NCI-H82 (cell line): ENCODE data around the gene EHBP1L1.

Experiments used
- DNase-seq: peaks from one replicate; lab custom pipeline; 2025; lab: John Stamatoyannopoulos, UW

EHBP1L1 gene

DNA sequence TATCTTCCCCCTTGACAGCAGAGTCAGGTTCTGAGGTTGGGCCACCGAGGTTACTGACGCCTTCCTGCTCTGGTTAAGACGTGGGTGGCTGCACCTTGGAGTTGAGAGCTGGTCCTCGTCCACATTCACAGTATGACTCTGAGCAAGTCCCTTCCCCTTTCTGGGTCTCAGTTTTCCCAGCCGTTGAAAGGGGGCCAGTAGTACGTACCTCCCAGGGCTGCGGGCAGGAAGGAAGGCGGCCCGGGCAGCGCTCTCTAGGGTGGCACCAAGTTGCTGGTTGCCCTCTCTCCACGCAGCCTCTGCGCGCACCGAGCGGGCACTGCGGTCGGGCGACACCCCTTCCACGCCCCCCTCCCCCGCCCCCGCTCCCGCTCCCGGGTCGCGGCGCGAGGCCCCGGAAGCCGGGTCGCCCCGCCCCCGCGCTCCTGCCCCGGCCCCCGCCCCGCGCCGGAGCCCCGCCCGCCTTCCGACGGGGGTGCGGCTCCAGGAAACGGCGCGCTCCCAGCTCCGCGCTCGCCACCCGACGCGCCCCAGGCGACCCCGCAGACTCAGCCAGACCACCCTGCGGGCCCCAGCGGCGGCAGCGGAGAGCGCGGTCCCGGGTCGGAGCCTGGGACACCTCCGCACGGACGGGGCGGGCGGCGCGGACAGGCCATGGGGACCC lies at the start of gene EHBP1L1:
Gene EHBP1L1 (plus strand): TSS at position 486 of the 664 bp plus-strand sequence. CDS start 250 bp downstream, outside the sequence.
- peak; percentile 58 for DNase-seq

DNA sequence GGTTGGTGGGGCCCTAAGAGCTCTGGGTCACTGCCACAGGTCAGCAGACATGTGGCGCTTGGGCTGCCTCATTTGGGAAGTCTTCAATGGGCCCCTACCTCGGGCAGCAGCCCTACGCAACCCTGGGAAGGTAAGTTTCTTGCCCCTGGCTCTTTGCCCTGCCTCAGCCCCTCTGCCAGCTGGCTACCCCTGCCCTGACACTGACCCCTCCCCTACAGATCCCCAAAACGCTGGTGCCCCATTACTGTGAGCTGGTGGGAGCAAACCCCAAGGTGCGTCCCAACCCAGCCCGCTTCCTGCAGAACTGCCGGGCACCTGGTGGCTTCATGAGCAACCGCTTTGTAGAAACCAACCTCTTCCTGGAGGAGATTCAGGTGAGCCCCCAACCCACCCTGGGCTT lies 49.1 kb upstream of the EHBP1L1 start:
- no peak for DNase-seq

DNA sequence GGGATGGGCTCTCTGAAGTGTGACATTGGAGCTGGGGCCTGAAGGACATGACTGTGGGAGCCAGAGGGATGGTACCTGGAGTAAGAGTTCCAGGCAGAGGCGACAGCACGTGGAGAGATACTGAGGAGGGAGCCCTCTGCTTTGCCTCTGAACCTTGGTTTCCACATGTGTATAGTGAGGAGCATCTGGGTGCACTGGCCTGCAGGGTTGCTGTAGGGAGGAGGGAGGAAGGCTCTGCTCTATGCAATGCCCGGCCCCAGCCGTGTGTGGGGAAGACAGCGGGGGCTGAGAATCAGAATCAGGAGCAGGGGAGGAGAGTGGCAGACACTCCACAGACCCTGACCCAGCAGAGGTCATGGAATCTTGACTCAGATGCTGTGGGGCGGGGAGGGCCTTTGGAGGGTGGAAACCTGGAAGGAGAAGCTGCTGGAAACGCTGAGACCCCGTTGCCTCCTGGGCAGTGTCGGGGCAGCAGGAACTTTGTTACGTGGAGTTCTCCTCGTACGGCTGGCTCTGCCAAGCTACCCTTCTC lies 47.0 kb upstream of the EHBP1L1 start:
- DNase-seq, result no peak

DNA sequence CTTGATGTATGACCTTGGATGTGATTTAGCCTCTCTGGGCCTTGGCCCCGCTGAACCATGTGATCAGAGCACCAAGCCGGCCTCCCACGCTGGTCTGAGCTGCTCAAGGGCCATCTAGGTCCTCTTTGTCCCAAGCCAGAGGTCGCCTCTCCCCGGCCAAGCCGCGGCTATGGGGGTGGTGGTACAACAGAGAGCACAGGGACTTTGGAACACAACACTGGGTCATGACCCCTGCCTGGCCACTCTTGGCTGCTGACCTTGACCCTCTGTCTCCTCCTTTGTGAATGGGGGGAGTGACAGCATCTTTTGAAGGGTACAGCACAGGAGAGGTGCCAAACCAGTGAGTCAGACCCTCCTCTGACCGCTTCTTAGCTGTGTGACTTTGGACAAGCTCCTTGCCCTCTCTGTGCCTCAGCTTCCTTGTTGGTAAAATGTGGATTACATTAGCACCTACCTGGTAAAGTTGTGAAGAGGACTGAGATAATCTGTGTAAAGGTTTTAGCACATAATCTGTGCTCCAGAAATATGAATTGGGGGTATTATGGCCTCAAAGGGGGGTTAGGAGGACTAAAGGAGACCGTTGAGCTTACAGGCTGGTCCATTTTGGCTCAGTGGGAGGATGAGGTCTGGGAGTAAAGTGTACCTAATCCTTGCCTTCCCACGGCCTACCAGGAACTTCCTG lies 46.2 kb upstream of the EHBP1L1 start:
- DNase-seq, result no peak

DNA sequence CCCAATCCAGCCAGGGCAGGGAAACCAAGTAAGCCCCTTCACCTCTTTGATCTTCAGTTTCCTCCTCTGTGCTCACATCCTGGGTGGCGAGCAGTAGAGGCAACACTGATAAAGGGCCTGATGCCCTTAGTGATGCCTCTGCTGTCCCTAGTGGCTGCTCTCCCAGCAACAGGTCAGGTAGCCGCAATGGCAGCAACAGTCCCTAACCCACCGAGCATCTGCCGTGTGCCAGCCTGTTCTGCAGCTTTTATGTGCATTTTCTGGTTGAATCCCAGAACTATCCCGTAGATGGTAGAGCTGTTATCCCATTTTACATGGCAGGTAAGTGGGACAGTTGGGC lies 45.7 kb upstream of the EHBP1L1 start:
- DNase-seq, result peak; percentile 16

DNA sequence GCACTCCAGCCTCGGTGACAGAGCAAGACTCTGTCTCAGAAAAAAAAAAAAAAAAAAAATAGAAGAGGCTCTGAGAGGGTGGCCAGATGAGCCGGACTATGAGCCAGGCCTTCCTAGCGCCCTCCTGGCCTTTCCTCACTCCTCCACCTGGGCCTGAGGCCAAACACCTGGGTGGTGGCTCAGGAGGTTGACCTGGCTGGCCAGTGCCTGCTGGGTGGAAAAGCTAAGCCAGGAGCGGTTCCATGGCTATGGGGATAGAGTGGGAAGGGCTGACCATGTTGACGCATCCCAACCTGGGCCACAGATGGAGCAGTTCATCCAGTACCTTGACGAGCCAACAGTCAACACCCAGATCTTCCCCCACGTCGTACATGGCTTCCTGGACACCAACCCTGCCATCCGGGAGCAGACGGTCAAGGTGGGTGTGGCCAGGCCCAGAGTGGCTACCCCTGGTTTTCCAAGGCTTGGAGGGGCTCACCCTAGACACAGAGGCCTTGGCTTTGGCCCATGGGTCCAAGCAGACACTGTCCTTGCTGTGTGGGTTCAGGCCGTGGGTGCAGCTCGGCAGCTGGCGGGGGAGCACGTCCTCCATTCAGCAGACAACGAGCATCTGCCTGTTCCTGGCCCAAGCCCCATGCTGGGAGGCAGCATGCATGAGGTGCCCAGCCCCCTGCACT lies 43.3 kb upstream of the EHBP1L1 start:
- DNase-seq, result no peak

DNA sequence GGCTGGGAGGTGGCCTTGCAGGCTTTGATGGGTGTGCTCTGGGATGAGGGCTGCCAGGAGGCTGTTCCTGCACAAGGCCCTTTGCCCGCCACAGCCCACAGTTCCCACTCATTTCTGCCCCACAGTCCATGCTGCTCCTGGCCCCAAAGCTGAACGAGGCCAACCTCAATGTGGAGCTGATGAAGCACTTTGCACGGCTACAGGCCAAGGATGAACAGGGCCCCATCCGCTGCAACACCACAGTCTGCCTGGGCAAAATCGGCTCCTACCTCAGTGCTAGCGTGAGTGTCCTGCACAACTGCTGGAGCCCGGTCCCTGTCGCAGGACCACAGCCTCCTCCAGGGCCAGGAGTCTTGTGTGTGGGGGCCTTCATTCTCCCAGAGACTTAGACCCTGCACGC lies 40.8 kb upstream of the EHBP1L1 start:
- DNase-seq, result no peak

DNA sequence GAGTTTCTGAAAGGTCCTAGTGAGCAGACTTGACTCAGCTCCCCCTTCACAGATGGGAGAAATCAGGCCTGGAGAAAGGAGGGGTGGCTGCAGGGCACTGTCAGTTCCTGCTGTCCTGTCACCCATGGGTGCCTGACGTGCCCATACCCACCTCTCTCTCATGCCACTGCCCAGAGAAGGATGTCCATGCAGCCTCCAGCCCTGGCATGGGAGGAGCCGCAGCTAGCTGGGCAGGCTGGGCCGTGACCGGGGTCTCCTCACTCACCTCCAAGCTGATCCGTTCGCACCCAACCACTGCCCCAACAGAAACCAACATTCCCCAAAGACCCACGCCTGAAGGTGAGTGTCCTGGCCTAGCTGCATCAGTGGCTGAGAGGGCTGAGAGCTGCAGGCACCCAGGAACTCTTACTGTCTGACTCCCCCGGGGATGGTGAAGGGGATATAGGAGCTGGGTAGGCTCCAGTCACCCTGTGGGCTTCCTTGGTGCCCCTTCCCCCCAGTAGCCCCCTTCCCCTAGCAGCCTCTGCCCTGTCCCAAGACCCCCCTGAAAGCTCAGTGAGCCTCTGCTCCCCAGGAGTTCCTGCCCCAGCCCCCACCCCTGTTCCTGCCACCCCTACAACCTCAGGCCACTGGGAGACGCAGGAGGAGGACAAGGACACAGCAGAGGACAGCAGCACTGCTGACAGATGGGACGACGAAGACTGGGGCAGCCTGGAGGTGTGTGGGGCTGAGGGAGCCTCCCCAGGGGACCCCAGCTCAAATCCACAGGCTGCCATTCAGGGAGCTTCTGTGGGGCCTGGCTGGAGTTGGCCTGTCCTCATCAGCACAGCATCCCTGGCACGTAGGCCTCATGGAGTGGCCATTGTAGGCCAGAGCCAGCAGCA lies 39.2 kb upstream of the EHBP1L1 start:
- DNase-seq, result peak; percentile 54

DNA sequence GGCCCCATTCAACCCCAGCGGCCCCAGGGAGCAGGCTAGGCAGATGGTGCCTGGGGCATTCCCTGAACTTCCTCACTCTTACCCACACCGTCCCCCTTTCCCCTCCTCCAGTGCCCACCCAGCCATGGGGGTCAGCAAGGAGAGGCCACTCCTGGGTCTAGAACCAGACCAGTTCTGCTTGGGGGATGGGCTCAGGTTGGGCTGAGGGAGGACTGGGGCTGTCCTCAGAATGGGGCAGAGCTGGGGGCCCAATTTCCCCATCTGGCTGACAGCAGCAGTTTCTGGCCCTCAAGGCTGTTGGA lies 38.6 kb upstream of the EHBP1L1 start:
- DNase-seq, result no peak

DNA sequence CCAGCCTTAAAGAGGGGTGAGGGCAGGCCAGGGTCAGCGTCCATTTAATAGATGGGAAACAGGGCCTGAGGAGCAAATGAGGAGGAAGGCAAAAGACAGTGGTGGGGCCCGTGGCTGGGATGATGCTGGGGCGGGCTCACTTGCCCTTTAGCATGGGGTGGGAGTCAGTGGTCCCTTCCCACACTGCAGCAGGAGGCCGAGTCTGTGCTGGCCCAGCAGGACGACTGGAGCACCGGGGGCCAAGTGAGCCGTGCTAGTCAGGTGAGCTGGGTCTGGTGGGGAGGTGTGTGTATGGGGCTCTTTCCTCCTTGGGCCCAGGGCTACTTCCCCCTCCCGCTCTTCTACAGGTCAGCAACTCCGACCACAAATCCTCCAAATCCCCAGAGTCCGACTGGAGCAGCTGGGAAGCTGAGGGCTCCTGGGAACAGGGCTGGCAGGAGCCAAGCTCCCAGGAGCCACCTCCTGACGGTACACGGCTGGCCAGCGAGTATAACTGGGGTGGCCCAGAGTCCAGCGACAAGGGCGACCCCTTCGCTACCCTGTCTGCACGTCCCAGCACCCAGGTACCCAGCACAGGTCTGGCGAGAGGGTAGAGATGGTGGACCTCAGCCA lies 38.1 kb upstream of the EHBP1L1 start:
- peak; percentile 24 for DNase-seq

DNA sequence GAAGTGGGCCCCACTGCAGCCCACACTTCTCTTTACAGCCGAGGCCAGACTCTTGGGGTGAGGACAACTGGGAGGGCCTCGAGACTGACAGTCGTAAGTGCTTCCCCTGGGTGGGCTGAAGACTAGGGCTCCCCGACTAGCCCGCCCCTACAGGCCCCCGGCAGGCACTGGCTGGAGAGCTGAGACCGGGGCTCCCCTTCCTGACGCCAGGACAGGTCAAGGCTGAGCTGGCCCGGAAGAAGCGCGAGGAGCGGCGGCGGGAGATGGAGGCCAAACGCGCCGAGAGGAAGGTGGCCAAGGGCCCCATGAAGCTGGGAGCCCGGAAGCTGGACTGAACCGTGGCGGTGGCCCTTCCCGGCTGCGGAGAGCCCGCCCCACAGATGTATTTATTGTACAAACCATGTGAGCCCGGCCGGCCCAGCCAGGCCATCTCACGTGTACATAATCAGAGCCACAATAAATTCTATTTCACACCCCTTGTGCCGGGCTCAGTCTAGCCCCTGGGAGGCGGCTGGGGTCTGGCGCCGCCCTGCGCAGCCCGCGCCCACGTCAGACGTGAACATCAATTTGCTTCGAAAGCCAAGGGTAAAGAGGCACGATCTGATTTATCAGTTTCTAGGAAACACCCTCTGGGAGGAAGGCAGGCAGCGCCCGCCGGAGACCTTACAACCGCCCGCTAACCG lies 37.5 kb upstream of the EHBP1L1 start:
- DNase-seq, result no peak

DNA sequence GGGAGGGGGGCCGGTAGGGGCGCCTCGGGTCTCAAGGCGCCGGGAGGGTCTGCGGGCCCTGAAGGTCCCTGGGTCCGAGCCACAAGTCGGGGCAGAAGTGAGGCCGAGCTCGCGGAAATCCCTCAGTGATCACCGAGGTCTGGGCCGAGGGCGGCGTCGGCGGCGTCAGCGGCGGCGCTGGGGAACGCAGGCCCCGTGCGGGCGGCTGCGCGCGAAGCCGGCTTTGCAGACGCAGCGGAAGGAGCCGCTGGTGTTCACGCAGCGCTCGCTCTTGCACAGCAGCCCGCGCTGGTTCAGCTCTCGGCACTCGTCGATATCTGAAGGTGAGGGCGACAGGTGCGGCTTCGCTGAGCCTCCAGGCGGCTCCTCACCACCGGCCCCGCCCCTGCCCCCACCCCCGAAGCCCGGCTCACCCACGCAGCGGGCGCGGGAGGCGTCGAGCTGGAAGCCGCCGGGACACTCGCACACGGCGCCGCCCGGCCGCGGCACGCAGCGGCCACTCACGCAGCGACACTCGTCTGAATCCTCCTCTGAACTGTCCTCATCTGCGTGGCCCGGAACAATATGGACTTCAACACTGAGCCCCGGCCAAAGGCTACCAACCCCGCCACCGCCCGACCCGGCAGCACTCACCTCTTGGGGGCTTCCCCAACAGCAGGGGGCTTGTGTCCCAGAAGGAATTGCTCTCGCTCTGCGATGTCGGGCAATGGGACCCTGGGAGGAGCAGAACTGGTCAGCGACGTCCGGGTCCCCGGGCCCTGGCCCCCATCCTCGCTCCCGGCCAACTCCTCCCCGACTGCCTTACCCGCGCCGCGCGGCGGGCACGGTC lies 36.7 kb upstream of the EHBP1L1 start:
- no peak for DNase-seq

DNA sequence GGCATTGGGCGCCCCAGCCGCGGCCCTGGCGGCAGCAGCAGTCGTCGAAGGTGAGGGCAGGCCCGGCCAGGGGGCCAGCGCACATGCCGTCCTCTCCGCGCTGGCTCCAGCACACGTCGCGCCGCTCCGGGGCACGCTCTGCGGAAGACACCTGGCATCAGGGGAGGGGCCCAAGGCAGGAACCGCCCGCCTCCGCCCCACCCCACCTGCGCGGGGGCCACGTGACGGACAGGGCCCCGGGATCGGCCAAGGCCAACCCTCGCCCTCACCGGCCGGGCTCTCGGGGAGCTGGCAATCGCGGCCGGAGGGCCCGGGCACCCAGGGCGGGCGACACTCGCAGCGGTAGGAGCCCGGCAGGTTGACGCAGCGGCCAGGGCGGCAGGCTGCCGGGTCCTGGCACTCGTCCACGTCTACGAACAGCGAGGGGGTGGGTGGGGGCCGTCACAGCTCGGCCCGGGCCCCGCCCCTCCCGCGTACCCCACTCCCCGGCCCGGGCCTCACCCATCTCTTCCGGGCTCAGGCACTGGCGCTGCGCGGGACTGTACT lies 36.0 kb upstream of the EHBP1L1 start:
- DNase-seq, result no peak

DNA sequence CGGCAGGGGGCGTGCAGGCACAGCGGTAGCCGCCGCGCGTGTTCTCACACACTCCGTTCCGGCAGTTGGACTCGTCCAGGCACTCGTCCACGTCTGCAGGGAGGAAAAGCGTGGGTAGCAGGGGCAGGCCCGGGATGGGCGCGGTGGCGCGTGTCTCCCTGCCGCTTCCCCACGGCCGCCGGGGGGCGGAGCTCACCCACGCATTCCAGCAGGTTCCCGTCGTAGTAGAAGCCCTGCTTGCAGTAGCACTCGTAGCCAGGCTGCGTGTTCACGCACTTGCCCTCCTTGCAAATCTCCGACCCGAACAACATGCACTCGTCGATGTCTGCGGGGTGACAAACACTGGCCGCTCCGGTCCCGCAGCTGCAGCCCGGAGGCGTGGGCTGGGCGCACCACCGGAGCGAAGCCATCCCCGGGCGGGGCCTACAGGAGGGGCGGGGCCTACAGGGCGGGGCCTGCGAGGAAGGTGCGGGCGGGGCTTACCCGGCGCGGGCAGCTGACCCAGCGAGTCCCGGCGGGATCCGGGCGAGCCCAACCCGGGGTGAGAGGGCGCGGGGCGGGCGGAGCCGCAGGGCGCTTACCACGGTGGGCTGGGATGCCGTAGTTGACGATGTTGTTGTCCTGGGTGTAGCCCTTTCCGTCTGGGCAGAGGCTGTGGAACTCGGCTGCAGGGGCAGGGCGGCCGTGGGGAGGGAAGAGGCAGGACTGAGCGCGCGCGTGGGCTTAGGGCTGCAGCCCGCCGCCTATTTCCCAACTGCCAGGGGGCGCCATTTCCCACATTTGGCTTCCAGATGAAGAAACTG lies 35.4 kb upstream of the EHBP1L1 start:
- peak; percentile 77 for DNase-seq

DNA sequence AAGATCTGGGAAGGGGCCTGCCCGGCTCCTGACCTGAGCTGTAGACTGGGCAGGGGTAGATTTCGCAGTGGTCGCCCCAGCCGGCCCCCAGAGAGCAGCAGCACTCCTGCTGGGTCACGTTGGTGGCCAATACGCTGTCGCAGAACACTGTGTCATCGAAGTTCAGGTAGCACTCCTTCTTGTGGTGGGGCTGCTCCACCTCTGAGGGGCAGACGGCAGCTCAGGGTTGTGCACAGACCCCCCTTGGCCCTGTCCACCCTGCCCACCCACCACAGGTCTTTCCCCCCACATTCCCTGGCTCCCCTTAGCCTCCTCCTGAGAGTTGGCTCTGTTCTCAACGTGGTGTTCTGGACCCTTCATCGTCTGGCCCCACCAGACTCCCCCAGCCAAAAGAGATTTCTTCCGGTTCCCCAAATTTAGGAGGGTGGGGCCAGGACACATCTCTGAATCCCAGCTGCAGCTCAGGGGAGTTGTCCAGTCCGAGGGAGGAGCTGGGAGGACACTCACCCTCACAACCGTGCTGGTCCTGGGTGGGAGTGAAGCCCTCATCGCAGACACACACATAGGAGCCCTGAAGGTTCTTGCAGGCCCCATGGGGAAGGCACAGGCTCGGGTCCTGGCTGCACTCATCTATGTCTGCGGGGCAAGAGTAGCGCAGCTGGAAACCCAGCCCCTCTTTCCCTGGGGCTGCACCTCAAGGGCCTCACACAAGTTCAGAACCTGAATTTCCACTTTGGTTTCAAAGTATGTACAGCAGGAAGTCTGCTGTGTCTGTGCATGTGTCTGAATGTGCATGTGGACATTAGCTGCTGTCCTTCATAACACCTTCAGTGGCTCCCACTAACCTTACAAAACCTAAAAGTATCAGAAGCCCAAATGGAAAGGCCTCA lies 34.5 kb upstream of the EHBP1L1 start:
- no peak for DNase-seq

DNA sequence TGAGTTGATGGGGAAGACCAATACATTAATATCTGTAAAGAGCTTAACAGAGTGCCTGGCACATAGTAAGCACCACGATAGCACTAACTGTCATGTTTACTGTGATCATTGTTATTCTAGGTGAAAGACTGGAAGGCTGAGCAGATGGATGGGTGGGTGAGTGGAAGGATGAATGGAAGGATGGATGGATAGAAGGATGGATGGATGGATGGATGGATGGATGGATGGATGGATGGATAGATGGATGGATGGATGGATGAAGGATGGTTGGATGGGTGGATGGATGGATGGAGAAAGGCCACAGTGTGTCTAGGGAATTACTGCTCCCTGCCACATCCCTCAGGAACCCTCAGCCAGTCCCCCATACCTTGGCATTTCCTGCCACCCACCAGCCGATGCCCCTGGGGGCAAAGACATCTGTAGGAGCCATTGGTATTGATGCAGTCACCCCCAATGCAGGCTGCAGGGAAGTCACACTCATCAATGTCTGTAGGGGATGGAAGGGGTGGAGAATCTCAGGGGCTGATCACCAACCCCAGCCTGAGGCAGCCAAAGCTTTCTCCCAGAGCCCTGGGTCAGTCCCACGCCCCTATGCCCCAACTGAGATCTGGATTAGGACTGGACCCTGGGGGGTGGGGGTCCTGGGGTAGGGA lies 33.0 kb upstream of the EHBP1L1 start:
- no peak for DNase-seq

DNA sequence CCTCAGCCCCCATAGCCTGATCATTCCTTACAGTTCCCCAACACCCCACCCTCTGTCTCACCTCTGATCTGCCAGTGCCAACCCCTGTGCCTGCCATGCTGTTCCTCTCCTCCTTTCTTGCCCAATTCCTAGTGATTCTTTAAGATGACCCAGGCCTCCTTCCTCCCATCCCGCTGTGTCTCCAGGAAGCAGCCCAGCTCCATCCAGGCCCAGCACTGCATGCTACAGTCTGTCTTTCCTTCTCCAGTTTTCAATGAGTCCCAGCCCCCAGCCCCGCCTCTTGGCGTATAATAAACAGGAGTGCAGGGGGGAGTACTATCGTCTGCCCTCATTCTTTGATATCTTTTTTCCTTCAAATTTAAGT lies 30.0 kb upstream of the EHBP1L1 start:
- DNase-seq, result no peak
